ENCODE measurements around the gene DLG2.

The DLG2 gene

GRCh38 chr11:83674102-83674896 lies 1952.8 kb downstream of the DLG2 start:
- no peaks in the 10 kb centered on the region for H3K36me3 Mint-ChIP-seq (ENCODE audit: low read depth)
- no peak overlapping the region for H3K4me3 Mint-ChIP-seq
- H3K4me1 Mint-ChIP-seq: peaks cover 6% of the 10 kb centered on the region
- no peak for TF ChIP-seq CTCF (IDR thresholded peaks at IDR 0.05; ENCODE audit: unreplicated experiment in 3 of 3)
- H3K27me3 Mint-ChIP-seq (ENCODE audit: low read depth): no peaks in the 10 kb centered on the region
- H3K27ac Mint-ChIP-seq: no peak overlapping the region
- H3K9me3 Mint-ChIP-seq: no peaks in the 10 kb centered on the region

DNA sequence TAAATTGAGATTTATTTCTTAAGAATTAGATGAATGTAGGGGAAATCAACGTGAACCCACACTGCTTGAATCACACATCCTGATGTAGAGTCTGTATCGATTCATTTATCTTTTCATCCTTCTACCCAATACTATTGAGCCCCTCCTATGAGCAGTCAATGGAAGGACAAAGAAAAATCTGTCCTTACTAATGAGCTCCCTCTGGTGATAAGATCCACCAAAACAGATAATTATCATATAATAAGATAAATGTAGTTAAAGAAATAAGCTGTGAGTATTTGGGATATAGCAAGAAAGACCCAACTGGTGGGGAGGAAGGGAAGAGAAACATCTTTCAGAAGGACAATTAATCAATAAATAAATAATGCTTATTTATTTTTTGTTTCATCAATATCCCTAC lies 1955.9 kb downstream of the DLG2 start:
- TF ChIP-seq CTCF (IDR thresholded peaks at IDR 0.05; ENCODE audit: unreplicated experiment in 3 of 3): no peak
- H3K27me3 Mint-ChIP-seq (ENCODE audit: low read depth): no peaks in the 10 kb centered on the region
- H3K4me1 Mint-ChIP-seq: peaks cover 6% of the 10 kb centered on the region
- H3K36me3 Mint-ChIP-seq (ENCODE audit: low read depth): no peaks in the 10 kb centered on the region
- no peaks in the 10 kb centered on the region for H3K9me3 Mint-ChIP-seq
- no peak overlapping the region for H3K27ac Mint-ChIP-seq
- H3K4me3 Mint-ChIP-seq: no peak overlapping the region

DNA sequence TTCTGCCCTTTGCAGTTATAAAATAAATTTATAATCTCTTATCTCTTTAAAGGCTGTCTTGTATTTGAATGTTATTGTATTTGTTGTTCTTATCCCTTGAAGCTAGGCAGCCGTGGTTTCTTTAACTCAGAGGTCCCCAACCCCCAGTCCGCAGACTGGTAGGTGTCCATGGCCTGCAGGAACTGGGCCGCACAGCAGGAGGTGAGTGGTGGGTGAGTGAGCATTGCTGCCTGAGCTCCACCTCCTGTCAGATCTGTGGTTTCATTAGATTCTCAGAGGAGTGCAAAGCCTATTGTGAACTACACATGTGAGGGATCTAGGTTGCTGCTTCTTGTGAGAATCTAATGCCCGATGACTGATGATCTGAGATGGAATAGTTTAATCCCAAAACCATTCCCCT lies 1961.0 kb downstream of the DLG2 start:
- no peak overlapping the region for H3K27ac Mint-ChIP-seq
- TF ChIP-seq CTCF (IDR thresholded peaks at IDR 0.05; ENCODE audit: unreplicated experiment in 3 of 3): no peak
- H3K36me3 Mint-ChIP-seq (ENCODE audit: low read depth): no peaks in the 10 kb centered on the region
- no peaks in the 10 kb centered on the region for H3K9me3 Mint-ChIP-seq
- H3K4me3 Mint-ChIP-seq: no peak overlapping the region
- H3K4me1 Mint-ChIP-seq: no peaks in the 10 kb centered on the region
- H3K27me3 Mint-ChIP-seq (ENCODE audit: low read depth): no peaks in the 10 kb centered on the region

- H3K36me3 Mint-ChIP-seq (ENCODE audit: low read depth): no peaks in the 10 kb centered on the region
- TF ChIP-seq CTCF (IDR thresholded peaks at IDR 0.05; ENCODE audit: unreplicated experiment in 3 of 3): no peak
- H3K9me3 Mint-ChIP-seq: no peaks in the 10 kb centered on the region
- H3K27me3 Mint-ChIP-seq (ENCODE audit: low read depth): no peaks in the 10 kb centered on the region
- no peaks in the 10 kb centered on the region for H3K4me1 Mint-ChIP-seq
- no peak overlapping the region for H3K4me3 Mint-ChIP-seq
- no peak overlapping the region for H3K27ac Mint-ChIP-seq
Measured at GRCh38 chr11:83663988-83664387, 1963.2 kb downstream of the DLG2 start.

GRCh38 chr11:83663446-83663845 lies 1963.7 kb downstream of the DLG2 start:
- H3K27me3 Mint-ChIP-seq (ENCODE audit: low read depth): no peaks in the 10 kb centered on the region
- no peak for TF ChIP-seq CTCF (IDR thresholded peaks at IDR 0.05; ENCODE audit: unreplicated experiment in 3 of 3)
- no peak overlapping the region for H3K4me3 Mint-ChIP-seq
- H3K4me1 Mint-ChIP-seq: no peaks in the 10 kb centered on the region
- no peaks in the 10 kb centered on the region for H3K9me3 Mint-ChIP-seq
- no peak overlapping the region for H3K27ac Mint-ChIP-seq
- no peaks in the 10 kb centered on the region for H3K36me3 Mint-ChIP-seq (ENCODE audit: low read depth)

GRCh38 chr11:83662494-83662893 lies 1964.7 kb downstream of the DLG2 start:
- TF ChIP-seq CTCF (IDR thresholded peaks at IDR 0.05; ENCODE audit: unreplicated experiment in 3 of 3): no peak
- H3K4me1 Mint-ChIP-seq: no peaks in the 10 kb centered on the region
- no peak overlapping the region for H3K27ac Mint-ChIP-seq
- no peaks in the 10 kb centered on the region for H3K27me3 Mint-ChIP-seq (ENCODE audit: low read depth)
- no peak overlapping the region for H3K4me3 Mint-ChIP-seq
- no peaks in the 10 kb centered on the region for H3K9me3 Mint-ChIP-seq
- H3K36me3 Mint-ChIP-seq (ENCODE audit: low read depth): no peaks in the 10 kb centered on the region

Measured in nephron (organoid).